WERI-Rb-1 (cell line): ENCODE data around the gene HMGCS2.

Experiments
- DNase-seq: peaks from one replicate; pipeline ENCODE4 v3.0.0-alpha.2; 2020
- H3K27ac ChIP-seq: fragments of 250-450 bp; sonication (Bioruptor Pico); 2 replicates; pipeline ENCODE4 v1.5.1; 2020; ENCODE audit warnings: mild to moderate bottlenecking, moderate library complexity
- H3K27me3 ChIP-seq: fragments of 250-450 bp; sonication (Bioruptor Pico); 2 replicates; pipeline ENCODE4 v1.5.1; 2021; ENCODE audit warnings: mild to moderate bottlenecking, low read depth, moderate library complexity; ENCODE audit not compliant: insufficient read depth, severe bottlenecking
- H3K36me3 ChIP-seq: fragments of 250-450 bp; sonication (Bioruptor Pico); 2 replicates; pipeline ENCODE4 v1.5.1; 2020; ENCODE audit warnings: mild to moderate bottlenecking, moderate library complexity
- H3K4me3 ChIP-seq: 2 replicates; pipeline ENCODE4 v1.5.1; 2011; ENCODE audit warnings: low read depth, mild to moderate bottlenecking, control low read depth, low read length
- H3K9me3 ChIP-seq: fragments of 250-450 bp; sonication (Bioruptor Pico); 2 replicates; pipeline ENCODE4 v1.5.1; 2021; ENCODE audit warnings: mild to moderate bottlenecking, moderate library complexity; ENCODE audit not compliant: severe bottlenecking
- TF ChIP-seq, protein P1 (sequence below): IDR thresholded peaks from 2 replicates; pipeline ENCODE4 v1.5.1; 2011; ENCODE audit warnings: low read depth, mild to moderate bottlenecking, control low read depth, inconsistent platforms, low read length

HMGCS2 gene

DNA sequence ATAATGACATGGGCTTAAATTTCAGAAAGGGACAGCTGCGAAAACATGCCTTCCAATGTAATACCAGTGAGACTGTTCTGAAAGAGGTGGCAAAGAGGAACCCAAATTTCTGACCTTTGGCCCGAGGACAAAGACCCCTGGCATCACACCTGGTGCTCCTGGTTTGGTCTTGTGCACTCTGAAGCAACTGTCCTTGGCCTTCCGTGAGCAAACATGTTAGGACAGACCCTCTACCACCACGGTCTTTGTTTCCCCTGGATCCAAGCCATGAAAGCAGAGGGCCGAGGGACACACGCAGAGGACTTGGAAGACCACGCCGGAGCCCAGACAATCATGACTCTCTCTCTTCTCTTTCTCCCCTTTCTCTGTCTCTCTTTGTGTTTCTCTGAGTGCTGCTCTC lies 36.5 kb upstream of the HMGCS2 start:
- Histone ChIP-seq H3K9me3 (peaks cover 3% of the 10 kb centered on the region), H3K36me3 (no peaks in the 10 kb centered on the region), H3K27me3 (no peaks in the 10 kb centered on the region), H3K27ac (no peak overlapping the region), H3K4me3 (no peak overlapping the region)
- DNase-seq: no peak
- TF ChIP-seq, protein P1, sequence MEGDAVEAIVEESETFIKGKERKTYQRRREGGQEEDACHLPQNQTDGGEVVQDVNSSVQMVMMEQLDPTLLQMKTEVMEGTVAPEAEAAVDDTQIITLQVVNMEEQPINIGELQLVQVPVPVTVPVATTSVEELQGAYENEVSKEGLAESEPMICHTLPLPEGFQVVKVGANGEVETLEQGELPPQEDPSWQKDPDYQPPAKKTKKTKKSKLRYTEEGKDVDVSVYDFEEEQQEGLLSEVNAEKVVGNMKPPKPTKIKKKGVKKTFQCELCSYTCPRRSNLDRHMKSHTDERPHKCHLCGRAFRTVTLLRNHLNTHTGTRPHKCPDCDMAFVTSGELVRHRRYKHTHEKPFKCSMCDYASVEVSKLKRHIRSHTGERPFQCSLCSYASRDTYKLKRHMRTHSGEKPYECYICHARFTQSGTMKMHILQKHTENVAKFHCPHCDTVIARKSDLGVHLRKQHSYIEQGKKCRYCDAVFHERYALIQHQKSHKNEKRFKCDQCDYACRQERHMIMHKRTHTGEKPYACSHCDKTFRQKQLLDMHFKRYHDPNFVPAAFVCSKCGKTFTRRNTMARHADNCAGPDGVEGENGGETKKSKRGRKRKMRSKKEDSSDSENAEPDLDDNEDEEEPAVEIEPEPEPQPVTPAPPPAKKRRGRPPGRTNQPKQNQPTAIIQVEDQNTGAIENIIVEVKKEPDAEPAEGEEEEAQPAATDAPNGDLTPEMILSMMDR: no peak

DNA sequence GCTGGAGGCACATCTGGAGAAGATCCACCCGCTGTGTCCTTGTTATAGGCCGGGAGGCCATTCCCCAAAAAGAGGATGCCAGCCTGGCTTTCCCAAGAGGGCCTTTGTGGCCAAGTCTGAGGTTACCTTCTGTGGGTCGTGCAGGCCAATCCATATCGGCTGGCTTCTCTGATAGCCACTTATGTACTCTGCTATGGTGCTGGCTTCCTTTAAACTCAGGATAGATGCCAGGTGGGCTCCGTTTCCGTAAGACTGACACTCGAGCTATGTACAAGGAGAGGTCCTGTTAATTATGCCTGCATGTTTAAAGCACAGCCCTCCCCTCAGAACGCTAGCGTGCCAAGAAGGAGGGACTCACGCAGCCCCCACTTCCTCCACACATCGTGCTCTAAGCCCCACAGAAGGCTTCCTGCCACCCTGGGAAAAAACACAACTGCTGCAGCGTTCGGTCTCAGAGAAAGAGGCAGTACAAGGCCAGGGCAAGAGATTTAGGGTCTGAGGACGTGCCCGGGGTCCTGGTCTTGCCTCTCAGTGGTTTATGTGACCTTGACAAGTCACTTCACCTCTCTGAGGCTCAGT lies 31.0 kb upstream of the HMGCS2 start:
- no peak overlapping the region for H3K4me3 ChIP-seq
- DNase-seq: no peak
- H3K27ac ChIP-seq: no peak overlapping the region
- no peaks in the 10 kb centered on the region for H3K27me3 ChIP-seq
- H3K9me3 ChIP-seq: no peaks in the 10 kb centered on the region
- TF ChIP-seq, protein P1: no peak
- no peaks in the 10 kb centered on the region for H3K36me3 ChIP-seq

DNA sequence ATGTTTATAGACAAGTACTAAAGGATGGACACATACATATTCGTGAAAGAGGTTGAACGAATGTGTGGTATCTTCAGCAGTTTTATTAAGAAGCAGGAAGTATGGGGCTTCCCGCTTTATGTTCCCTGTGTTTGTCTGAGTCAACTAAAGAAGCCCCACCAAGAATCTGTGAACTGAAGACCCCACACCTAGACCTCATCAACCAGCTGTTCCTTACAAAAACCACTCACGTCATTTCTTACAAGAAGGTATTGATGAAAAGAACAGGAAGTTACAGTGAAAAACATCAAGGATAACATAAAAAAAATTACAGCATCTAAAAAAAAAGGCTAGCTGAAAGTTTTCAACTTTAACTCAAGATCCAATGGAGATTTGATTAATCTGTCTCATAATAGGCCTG lies 30.3 kb upstream of the HMGCS2 start:
- no peak for DNase-seq
- Histone ChIP-seq H3K27ac (no peak overlapping the region), H3K36me3 (no peaks in the 10 kb centered on the region), H3K4me3 (no peak overlapping the region), H3K27me3 (no peaks in the 10 kb centered on the region), H3K9me3 (no peaks in the 10 kb centered on the region)
- TF ChIP-seq, protein P1: no peak

DNA sequence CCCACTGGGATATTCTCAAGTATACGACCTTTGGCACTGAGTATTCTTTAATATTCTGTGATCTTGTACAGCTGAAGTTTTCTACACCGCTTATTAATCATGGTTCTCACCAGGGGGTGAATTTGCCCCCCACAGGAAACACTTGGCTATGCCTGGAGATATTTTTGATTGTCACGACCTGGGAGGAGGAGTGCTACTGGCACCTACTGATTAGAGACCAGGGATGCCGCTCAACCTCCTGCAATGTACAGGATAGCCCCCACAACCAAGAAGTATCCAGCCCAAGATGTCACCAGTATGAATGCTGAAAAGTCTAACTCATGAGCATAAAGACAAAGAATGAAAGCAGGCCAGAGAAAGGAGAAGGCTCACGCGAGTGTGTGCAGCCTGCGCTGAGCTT lies 28.9 kb upstream of the HMGCS2 start:
- TF ChIP-seq, protein P1: no peak
- Histone ChIP-seq H3K27me3 (no peaks in the 10 kb centered on the region), H3K9me3 (no peaks in the 10 kb centered on the region), H3K4me3 (no peak overlapping the region), H3K27ac (no peak overlapping the region), H3K36me3 (no peaks in the 10 kb centered on the region)
- no peak for DNase-seq

DNA sequence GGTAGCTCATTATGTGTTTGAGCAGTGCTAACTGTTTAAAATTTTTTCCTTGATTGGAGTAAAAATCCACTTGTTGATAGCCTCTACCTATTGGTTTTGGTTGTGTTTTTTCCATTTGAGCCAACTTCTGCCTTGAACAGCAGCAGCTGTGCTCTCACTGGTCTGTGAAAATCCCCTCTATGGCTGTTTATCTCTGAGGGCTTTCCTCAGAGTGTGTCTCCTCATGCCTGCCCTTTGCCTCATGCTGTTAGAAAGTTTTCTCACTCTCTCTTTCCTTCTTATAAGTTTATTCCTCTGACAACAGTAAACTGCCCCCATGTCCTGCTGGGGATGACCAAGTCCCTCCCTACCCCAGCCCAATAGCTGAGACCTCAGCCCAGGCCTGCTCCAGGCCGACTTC lies 28.5 kb upstream of the HMGCS2 start:
- H3K27ac ChIP-seq: no peak overlapping the region

More for the DNA sequence above, 28.5 kb upstream of the HMGCS2 start:
- TF ChIP-seq, protein P1: no peak
- Histone ChIP-seq H3K36me3 (no peaks in the 10 kb centered on the region), H3K27me3 (no peaks in the 10 kb centered on the region), H3K9me3 (no peaks in the 10 kb centered on the region), H3K4me3 (no peak overlapping the region)
- DNase-seq: no peak
